ENCODE data around the gene TMEM184A. TPM values are rescaled to one million over a fixed set of nuclear protein-coding genes. Genes with fewer than 3 reads are reported as not detected.

Gene TMEM184A
- total RNA-seq, 1 donor from 2014 or later, result 5.0 TPM

DNA sequence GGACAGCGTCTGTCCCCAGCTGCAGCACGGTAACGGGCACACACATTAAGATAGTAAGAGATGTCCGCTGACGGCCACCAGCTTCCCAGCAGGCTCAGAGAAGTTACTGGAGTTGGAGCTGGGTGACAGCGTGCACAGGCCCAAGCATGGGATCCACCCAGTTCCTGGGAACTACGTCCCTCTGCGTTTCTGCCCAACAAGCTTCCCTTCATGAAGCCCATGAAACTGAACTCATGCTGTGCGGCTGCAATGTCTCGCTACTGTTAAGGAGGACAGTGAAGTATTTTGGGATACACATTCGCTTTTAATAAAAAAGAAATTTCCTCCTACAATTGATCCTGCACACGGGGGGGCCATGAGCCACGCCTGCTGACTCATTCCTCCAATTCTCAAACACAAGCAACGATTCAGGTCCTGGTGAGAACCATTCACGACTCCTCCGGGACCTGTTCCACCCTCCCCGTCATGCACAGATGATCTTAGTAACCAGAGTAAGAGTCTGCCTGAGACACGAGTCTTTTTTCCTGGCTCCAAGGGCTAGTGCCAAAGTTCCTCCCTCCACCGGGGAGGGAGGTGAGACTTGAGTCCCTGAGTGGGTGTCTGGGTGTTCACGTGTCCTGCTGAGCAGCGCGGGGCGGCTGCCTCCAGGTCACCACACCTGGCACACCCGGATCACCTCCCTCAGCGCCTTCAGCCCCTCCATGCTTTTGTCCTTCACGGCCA is 11.2 kb upstream of the TMEM184A start:
- H3K4me3 Mint-ChIP-seq, result no peak overlapping the region
- peaks cover 28% of the 10 kb centered on the region for H3K4me1 Mint-ChIP-seq
- H3K9me3 Mint-ChIP-seq, result no peaks in the 10 kb centered on the region
- no peak overlapping the region for H3K27ac Mint-ChIP-seq
- DNase-seq (ENCODE audit: low spot score in 2 of 2, unreplicated experiment in 2 of 2), result no peak
- peaks cover 11% of the 10 kb centered on the region for H3K36me3 Mint-ChIP-seq
- TF ChIP-seq, protein P1, sequence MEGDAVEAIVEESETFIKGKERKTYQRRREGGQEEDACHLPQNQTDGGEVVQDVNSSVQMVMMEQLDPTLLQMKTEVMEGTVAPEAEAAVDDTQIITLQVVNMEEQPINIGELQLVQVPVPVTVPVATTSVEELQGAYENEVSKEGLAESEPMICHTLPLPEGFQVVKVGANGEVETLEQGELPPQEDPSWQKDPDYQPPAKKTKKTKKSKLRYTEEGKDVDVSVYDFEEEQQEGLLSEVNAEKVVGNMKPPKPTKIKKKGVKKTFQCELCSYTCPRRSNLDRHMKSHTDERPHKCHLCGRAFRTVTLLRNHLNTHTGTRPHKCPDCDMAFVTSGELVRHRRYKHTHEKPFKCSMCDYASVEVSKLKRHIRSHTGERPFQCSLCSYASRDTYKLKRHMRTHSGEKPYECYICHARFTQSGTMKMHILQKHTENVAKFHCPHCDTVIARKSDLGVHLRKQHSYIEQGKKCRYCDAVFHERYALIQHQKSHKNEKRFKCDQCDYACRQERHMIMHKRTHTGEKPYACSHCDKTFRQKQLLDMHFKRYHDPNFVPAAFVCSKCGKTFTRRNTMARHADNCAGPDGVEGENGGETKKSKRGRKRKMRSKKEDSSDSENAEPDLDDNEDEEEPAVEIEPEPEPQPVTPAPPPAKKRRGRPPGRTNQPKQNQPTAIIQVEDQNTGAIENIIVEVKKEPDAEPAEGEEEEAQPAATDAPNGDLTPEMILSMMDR (IDR thresholded peaks at IDR 0.05; ENCODE audit: unreplicated experiment), result no peak
- H3K27me3 Mint-ChIP-seq (ENCODE audit: low read depth), result no peaks in the 10 kb centered on the region

DNA sequence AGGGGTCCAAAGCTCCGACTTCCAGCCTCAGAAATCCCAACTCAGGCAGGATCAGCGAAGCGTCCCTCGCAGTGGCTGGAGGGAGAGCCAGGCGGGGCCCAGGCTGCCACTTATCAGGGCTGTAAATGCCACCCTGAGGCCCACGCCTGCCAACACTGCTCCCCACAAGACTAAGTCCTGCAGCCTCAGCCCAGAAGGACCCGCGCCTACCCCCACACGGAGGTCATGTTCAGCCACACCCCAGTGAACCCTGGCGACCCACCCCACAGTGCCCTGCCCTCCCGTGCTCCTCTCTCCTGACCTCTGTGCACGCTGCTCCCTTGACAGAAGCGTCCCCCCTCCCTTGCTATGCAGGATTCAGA is 10.7 kb upstream of the TMEM184A start:
- H3K27me3 Mint-ChIP-seq (ENCODE audit: low read depth), result no peaks in the 10 kb centered on the region
- H3K36me3 Mint-ChIP-seq, result peaks cover 11% of the 10 kb centered on the region
- TF ChIP-seq, protein P1 (IDR thresholded peaks at IDR 0.05; ENCODE audit: unreplicated experiment), result no peak
- peaks cover 28% of the 10 kb centered on the region for H3K4me1 Mint-ChIP-seq
- no peak for DNase-seq (ENCODE audit: low spot score in 2 of 2, unreplicated experiment in 2 of 2)
- H3K4me3 Mint-ChIP-seq, result no peak overlapping the region
- H3K9me3 Mint-ChIP-seq, result no peaks in the 10 kb centered on the region
- no peak overlapping the region for H3K27ac Mint-ChIP-seq

DNA sequence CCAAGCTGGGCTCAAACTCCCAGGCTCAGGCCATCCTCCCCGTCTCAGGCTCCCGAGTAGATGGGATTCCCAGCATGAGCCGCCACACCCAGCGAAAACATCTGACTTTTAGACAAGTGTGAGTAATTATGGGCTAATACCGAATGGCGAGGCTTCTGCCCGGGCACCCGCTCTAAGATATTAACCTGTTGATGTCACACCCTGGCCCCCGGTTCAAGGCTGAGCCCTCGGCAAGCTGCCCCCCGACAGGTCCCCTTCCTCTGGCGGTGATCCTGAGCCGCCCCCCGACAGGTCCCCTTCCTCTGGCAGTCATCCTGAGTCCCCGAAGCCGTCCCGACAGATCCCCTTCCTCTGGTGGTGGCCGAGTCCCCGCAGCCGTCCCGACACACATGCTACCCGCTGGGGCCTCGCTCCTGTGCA is 8.6 kb upstream of the TMEM184A start:
- peaks cover 31% of the 10 kb centered on the region for H3K4me1 Mint-ChIP-seq
- no peaks in the 10 kb centered on the region for H3K9me3 Mint-ChIP-seq
- peaks cover 11% of the 10 kb centered on the region for H3K36me3 Mint-ChIP-seq
- H3K27me3 Mint-ChIP-seq (ENCODE audit: low read depth), result no peaks in the 10 kb centered on the region
- H3K4me3 Mint-ChIP-seq, result no peak overlapping the region
- TF ChIP-seq, protein P1 (IDR thresholded peaks at IDR 0.05; ENCODE audit: unreplicated experiment), result no peak
- no peak for DNase-seq (ENCODE audit: low spot score in 2 of 2, unreplicated experiment in 2 of 2)
- peak overlapping the region; percentile 7 for H3K27ac Mint-ChIP-seq

DNA sequence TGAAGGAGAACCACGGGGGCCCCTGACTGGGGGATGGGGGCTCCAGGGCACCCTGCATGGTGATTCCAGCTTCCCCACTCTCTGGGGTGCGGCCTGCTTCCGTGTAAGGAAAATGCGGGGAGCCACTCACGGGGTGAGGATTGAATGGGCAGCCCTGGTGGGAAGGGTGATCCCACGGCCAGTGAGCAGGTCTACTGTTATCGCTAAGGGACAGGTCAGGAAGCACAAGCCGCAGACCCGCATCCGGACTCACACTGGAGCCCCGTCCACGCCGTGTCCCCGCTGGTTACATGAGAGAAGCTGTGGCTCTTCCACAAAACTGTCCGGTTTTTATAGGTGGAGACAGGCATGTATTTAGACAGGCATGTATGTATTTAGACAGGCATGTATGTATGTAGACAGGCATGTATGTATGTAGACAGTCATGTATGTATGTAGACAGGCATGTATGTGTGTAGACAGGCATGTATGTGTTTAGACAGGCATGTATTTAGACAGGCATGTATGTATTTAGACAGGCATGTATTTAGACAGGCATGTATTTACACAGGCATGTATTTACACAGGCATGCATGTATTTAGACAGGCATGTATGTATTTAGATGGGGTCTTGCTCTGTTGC is 8.1 kb upstream of the TMEM184A start:
- peaks cover 11% of the 10 kb centered on the region for H3K36me3 Mint-ChIP-seq
- H3K4me3 Mint-ChIP-seq, result no peak overlapping the region
- H3K27me3 Mint-ChIP-seq (ENCODE audit: low read depth), result no peaks in the 10 kb centered on the region
- peaks cover 30% of the 10 kb centered on the region for H3K4me1 Mint-ChIP-seq
- no peak for DNase-seq (ENCODE audit: low spot score in 2 of 2, unreplicated experiment in 2 of 2)
- TF ChIP-seq, protein P1 (IDR thresholded peaks at IDR 0.05; ENCODE audit: unreplicated experiment), result no peak
- no peaks in the 10 kb centered on the region for H3K9me3 Mint-ChIP-seq
- H3K27ac Mint-ChIP-seq, result no peak overlapping the region

DNA sequence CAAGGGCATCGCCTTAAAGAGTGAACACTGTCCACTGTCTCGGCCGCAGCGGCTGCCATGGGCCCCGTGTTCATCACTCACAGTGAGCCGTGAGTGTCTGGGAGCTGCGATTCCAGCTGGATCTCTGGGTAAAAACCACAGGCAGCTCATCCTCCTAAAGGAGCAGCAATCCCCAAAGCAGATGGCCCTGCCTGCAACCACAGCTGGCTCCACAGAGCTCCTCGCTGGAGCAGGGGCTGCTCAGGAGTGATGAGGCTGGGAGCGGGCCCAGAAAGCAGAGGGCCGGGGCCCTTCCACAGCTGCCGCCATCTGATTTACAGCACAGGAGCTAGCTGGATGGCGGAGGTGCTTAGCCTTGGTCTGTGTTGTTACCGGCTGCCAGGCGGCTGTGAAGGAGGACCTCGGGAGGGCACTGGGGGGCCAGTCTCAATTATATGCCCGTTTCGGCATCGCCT is 6.6 kb upstream of the TMEM184A start:
- peaks cover 11% of the 10 kb centered on the region for H3K36me3 Mint-ChIP-seq
- H3K4me1 Mint-ChIP-seq, result peaks cover 23% of the 10 kb centered on the region
- no peak for DNase-seq (ENCODE audit: low spot score in 2 of 2, unreplicated experiment in 2 of 2)
- no peak overlapping the region for H3K27ac Mint-ChIP-seq
- no peak overlapping the region for H3K4me3 Mint-ChIP-seq
- no peaks in the 10 kb centered on the region for H3K27me3 Mint-ChIP-seq (ENCODE audit: low read depth)
- H3K9me3 Mint-ChIP-seq, result no peaks in the 10 kb centered on the region
- TF ChIP-seq, protein P1 (IDR thresholded peaks at IDR 0.05; ENCODE audit: unreplicated experiment), result no peak
